Keratinocyte (primary cell): ENCODE data around the gene GAS6. TPM values are rescaled to one million over a fixed set of nuclear protein-coding genes. Genes with fewer than 3 reads are reported as not detected.

Source experiments
- DNase-seq: peaks from one replicate; pipeline ENCODE4 v3.0.0-alpha.2; 2011; ENCODE audit warnings: low read depth, missing footprints, low spot score
- FAIRE-seq: peaks from 2 replicates; lab custom pipeline; 2011; peaks lifted over from hg19 to GRCh38; lab: Jason Lieb, UNC
- H2AFZ ChIP-seq: 2 replicates; pipeline ENCODE4 v1.6.0; 2012; ENCODE audit warnings: low read length, control low read depth, inconsistent platforms; ENCODE audit not compliant: control insufficient read depth
- H3K27ac ChIP-seq: 2 replicates; pipeline ENCODE4 v1.5.1; 2011; ENCODE audit warnings: low read length; ENCODE audit not compliant: control insufficient read depth, insufficient read depth
- H3K27me3 ChIP-seq: 3 replicates; pipeline ENCODE4 v1.6.0; 2011; ENCODE audit warnings: low read length; ENCODE audit not compliant: control insufficient read depth, insufficient read depth; ENCODE audit errors: extremely low read depth
- H3K36me3 ChIP-seq, 2 experiments: 2 replicates in 1 of 2; 3 replicates in 1 of 2; pipeline ENCODE4 v1.5.1; 2011; ENCODE audit warnings: low read length in 2 of 2, mild to moderate bottlenecking in 1 of 2; ENCODE audit not compliant: control insufficient read depth in 2 of 2, insufficient read depth in 2 of 2; ENCODE audit errors: extremely low read depth in 1 of 2
- H3K4me1 ChIP-seq: 3 replicates; pipeline ENCODE4 v1.5.1; 2011; ENCODE audit warnings: low read length; ENCODE audit not compliant: control insufficient read depth, insufficient read depth; ENCODE audit errors: extremely low read depth
- H3K4me2 ChIP-seq: 3 replicates; pipeline ENCODE4 v1.6.0; 2011; ENCODE audit warnings: low read depth, low read length; ENCODE audit not compliant: control insufficient read depth, insufficient read depth; ENCODE audit errors: extremely low read depth
- H3K4me3 ChIP-seq, 3 experiments: fragments of 200-600 bp in 1 of 3; sonication (generic) in 1 of 3; 2 replicates in 2 of 3; 3 replicates in 1 of 3; pipeline ENCODE4 v1.5.1; 2011 to 2016; ENCODE audit warnings: low read length in 3 of 3, mild to moderate bottlenecking in 3 of 3, control low read depth in 2 of 3, inconsistent platforms in 1 of 3, low read depth in 1 of 3, mixed read lengths in 1 of 3, mixed run types in 1 of 3, moderate library complexity in 1 of 3; ENCODE audit not compliant: control insufficient read depth in 2 of 3, insufficient read depth in 2 of 3; ENCODE audit errors: extremely low read depth in 1 of 3
- H3K79me2 ChIP-seq: 2 replicates; pipeline ENCODE4 v1.6.0; 2012; ENCODE audit warnings: low read length; ENCODE audit not compliant: control insufficient read depth, insufficient read depth
- H3K9ac ChIP-seq: 3 replicates; pipeline ENCODE4 v1.6.0; 2011; ENCODE audit warnings: low read length; ENCODE audit not compliant: control insufficient read depth, insufficient read depth; ENCODE audit errors: extremely low read depth
- H3K9me1 ChIP-seq: 3 replicates; pipeline ENCODE4 v1.6.0; 2011; ENCODE audit warnings: low read length; ENCODE audit not compliant: control insufficient read depth, insufficient read depth; ENCODE audit errors: extremely low read depth
- H3K9me3 ChIP-seq: 2 replicates; pipeline ENCODE4 v1.5.1; 2012; ENCODE audit warnings: low read depth, low read length; ENCODE audit not compliant: control insufficient read depth
- H4K20me1 ChIP-seq: 3 replicates; pipeline ENCODE4 v1.6.0; 2011; ENCODE audit warnings: low read length; ENCODE audit not compliant: control insufficient read depth, insufficient read depth; ENCODE audit errors: extremely low read depth
- EZH2 ChIP-seq: IDR thresholded peaks from one replicate; pipeline ENCODE4 v1.6.1; 2012; ENCODE audit warnings: inconsistent platforms, mild to moderate bottlenecking, low read length, moderate library complexity
- dilution Hi-C: fragments of 300-500 bp; cut with MboI; formaldehyde crosslinking; loops from one replicate; pipeline ENCODE4 v1.7.0; 2020; ENCODE audit warnings: low sequenced_read_pairs; ENCODE audit not compliant: extremely low pct_ligation_motif_present
- polyA plus RNA-seq, 5 experiments: library from polyadenylated mRNA; depleted of rRNA in 3 of 5; stranded (reverse) in 3 of 5; stranded (forward) in 1 of 5; unstranded in 1 of 5; fragments of >200 nt; gene quantifications; 1 replicate in 1 of 5; 2 replicates in 3 of 5; 3 replicates in 1 of 5; pipeline versions ENCODE4 v1.2.1 to v1.2.3, GENCODE V29; 2011 to 2012; ENCODE audit warnings: missing spikeins in 2 of 5, low read depth in 1 of 5, low replicate concordance in 1 of 5
- TF ChIP-seq, protein P1 (sequence below), 3 experiments: IDR thresholded peaks in 1 of 3; conservative IDR thresholded peaks in 1 of 3; optimal IDR thresholded peaks in 1 of 3; 2 replicates in 2 of 3; 3 replicates in 1 of 3; pipeline versions ENCODE3 to v1.5.1; 2011; ENCODE audit warnings: low read length in 3 of 3, mild to moderate bottlenecking in 3 of 3, moderate library complexity in 2 of 3, control low read depth in 1 of 3, inconsistent platforms in 1 of 3; ENCODE audit not compliant: insufficient read depth in 2 of 3; ENCODE audit errors: extremely low read depth in 1 of 3

GAS6 gene
- polyA plus RNA-seq, 1 donor (not counting 4 experiments of a cell fraction or from before 2014, with no cell fraction given) = 163 TPM

- Histone ChIP-seq H3K9me3 (no peaks in the 10 kb centered on the region), H2AFZ (no peak overlapping the region), H3K9ac (peak overlapping the region; percentile 83), H3K4me2 (peak overlapping the region; percentile 87), H3K4me3 (peak overlapping the region; percentile 76 to 86 (median 80)), H3K27me3 (no peaks in the 10 kb centered on the region), H3K4me1 (peaks cover 57% of the 10 kb centered on the region), H3K27ac (peak overlapping the region; percentile 56), H3K79me2 (peaks cover 85% of the 10 kb centered on the region), H3K9me1 (peaks cover 9% of the 10 kb centered on the region), H3K36me3 (peaks cover 11 to 44% of the 10 kb centered on the region in 2 experiments), H4K20me1 (peaks cover 36% of the 10 kb centered on the region)
- dilution Hi-C loops = no loop called here
- no peak for DNase-seq
- no peak for TF ChIP-seq EZH2
- TF ChIP-seq, protein P1, sequence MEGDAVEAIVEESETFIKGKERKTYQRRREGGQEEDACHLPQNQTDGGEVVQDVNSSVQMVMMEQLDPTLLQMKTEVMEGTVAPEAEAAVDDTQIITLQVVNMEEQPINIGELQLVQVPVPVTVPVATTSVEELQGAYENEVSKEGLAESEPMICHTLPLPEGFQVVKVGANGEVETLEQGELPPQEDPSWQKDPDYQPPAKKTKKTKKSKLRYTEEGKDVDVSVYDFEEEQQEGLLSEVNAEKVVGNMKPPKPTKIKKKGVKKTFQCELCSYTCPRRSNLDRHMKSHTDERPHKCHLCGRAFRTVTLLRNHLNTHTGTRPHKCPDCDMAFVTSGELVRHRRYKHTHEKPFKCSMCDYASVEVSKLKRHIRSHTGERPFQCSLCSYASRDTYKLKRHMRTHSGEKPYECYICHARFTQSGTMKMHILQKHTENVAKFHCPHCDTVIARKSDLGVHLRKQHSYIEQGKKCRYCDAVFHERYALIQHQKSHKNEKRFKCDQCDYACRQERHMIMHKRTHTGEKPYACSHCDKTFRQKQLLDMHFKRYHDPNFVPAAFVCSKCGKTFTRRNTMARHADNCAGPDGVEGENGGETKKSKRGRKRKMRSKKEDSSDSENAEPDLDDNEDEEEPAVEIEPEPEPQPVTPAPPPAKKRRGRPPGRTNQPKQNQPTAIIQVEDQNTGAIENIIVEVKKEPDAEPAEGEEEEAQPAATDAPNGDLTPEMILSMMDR (optimal IDR thresholded peaks at IDR 0.05 in 1 of 3, IDR thresholded peaks at IDR 0.05 in 1 of 3, conservative IDR thresholded peaks at IDR 0.05 in 1 of 3; ENCODE audit: extremely low read depth in 1 of 3, insufficient read depth in 2 of 3, low read length in 3 of 3) = no peak
- no peak for FAIRE-seq
These were observed 3.0 kb downstream of the GAS6 start for GRCh38 chr13:113860665-113861432.

DNA sequence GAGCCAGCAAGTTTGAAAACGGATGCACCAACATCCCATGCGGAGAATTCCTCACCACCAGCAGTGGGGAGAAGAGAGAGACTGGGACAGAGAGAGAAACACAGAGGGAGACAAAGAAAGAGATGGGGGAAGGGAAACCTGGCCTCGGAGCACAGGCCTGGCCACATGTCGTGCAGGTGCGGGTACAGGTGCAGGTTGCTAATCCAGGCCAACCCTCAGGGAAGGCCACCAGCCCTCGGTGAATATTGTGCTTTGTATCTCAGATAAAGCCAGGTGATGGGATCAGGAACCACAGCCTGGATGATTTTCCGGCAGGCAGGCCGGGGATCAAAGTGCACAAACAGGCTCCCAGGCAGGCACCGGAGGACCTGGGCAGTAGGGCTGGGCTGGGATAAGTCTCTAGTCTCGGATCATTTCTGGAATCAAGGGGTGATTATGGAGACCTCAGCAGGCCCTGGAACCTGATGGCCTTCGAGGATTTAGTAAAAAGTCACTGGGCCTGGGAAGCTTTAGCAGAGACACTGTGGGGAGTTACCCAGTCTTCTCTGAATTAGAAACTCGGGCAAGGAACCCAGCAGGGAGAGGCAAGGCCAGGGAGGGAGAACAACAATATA, 3.7 kb downstream of the GAS6 start:
- Histone ChIP-seq H3K4me3 (peak overlapping the region in 2 of 3 experiments; percentile 80 to 86), H4K20me1 (peaks cover 43% of the 10 kb centered on the region), H3K9me3 (no peaks in the 10 kb centered on the region), H2AFZ (no peak overlapping the region), H3K4me2 (peak overlapping the region; percentile 87), H3K36me3 (peaks cover 12 to 47% of the 10 kb centered on the region in 2 experiments), H3K27ac (peak overlapping the region; percentile 13), H3K27me3 (no peaks in the 10 kb centered on the region), H3K9ac (peak overlapping the region; percentile 83), H3K4me1 (peaks cover 64% of the 10 kb centered on the region), H3K9me1 (peaks cover 10% of the 10 kb centered on the region), H3K79me2 (peaks cover 92% of the 10 kb centered on the region)
- DNase-seq (no peak), FAIRE-seq (peak; percentile 26)
- TF ChIP-seq EZH2 = no peak
- TF ChIP-seq, protein P1 (optimal IDR thresholded peaks at IDR 0.05 in 1 of 3, IDR thresholded peaks at IDR 0.05 in 1 of 3, conservative IDR thresholded peaks at IDR 0.05 in 1 of 3; ENCODE audit: extremely low read depth in 1 of 3, insufficient read depth in 2 of 3, low read length in 3 of 3) = no peak
- dilution Hi-C loops = no loop called here
